WI38 (cell line): Measurements from ENCODE around the gene FNDC3B.

Experiments
- H3K4me3 ChIP-seq: 2 replicates; pipeline ENCODE4 v1.5.1; 2011; ENCODE audit warnings: low read depth, mild to moderate bottlenecking, control low read depth, low read length
- CTCF ChIP-seq: IDR thresholded peaks from 2 replicates; pipeline ENCODE4 v1.5.1; 2012; ENCODE audit warnings: low read depth, mild to moderate bottlenecking, control low read depth, low read length

The FNDC3B gene

GRCh38 chr3:172112078-172112733 is 72.8 kb downstream of the FNDC3B start:
- no peak for TF ChIP-seq CTCF
- no peak overlapping the region for H3K4me3 ChIP-seq

GRCh38 chr3:172112734-172113120 is 73.3 kb downstream of the FNDC3B start:
- H3K4me3 ChIP-seq: no peak overlapping the region
- TF ChIP-seq CTCF: no peak

- TF ChIP-seq CTCF: no peak
- H3K4me3 ChIP-seq: no peak overlapping the region
Measured at GRCh38 chr3:172113710-172114109, 74.3 kb downstream of the FNDC3B start.

GRCh38 chr3:172115059-172115458 is 75.7 kb downstream of the FNDC3B start:
- no peak overlapping the region for H3K4me3 ChIP-seq
- no peak for TF ChIP-seq CTCF

- H3K4me3 ChIP-seq: no peak overlapping the region
- TF ChIP-seq CTCF: no peak
Measured at GRCh38 chr3:172115787-172116186, 76.4 kb downstream of the FNDC3B start.

- no peak for TF ChIP-seq CTCF
- no peak overlapping the region for H3K4me3 ChIP-seq
Measured at GRCh38 chr3:172118019-172118418, 78.6 kb downstream of the FNDC3B start.

GRCh38 chr3:172119266-172119969 is 80.0 kb downstream of the FNDC3B start:
- TF ChIP-seq CTCF: no peak
- no peak overlapping the region for H3K4me3 ChIP-seq
